ENCODE results near the gene OR51B2.
"Not testable (repeated sequence)": the region's sequence is repeated elsewhere in the genome, so short reads cannot be mapped to it uniquely, and the experiment has no call there.

Gene OR51B2

GRCh38 chr11:5317292-5317691, 6.8 kb downstream of the OR51B2 start:
- Histone ChIP-seq H3K27ac (no peak overlapping the region), H3K4me3 (no peak overlapping the region)

- not testable (repeated sequence) for H3K27ac ChIP-seq
Observed at GRCh38 chr11:5313326-5314023, 10.6 kb downstream of the OR51B2 start.

GRCh38 chr11:5310423-5310822, 13.7 kb downstream of the OR51B2 start:
- H3K27ac ChIP-seq, result no peak overlapping the region
- no peak overlapping the region for H3K4me3 ChIP-seq

More at GRCh38 chr11:5313326-5314023, 10.6 kb downstream of the OR51B2 start:
- not testable (repeated sequence) for H3K4me3 ChIP-seq

GRCh38 chr11:5307256-5308019, 16.7 kb downstream of the OR51B2 start:
- H3K4me3 ChIP-seq, result no peak overlapping the region
- H3K27ac ChIP-seq, result no peak overlapping the region

- Histone ChIP-seq H3K4me3 (no peak overlapping the region), H3K27ac (no peak overlapping the region)
Observed at GRCh38 chr11:5304046-5304445, 20.1 kb downstream of the OR51B2 start.

GRCh38 chr11:5303626-5304025, 20.5 kb downstream of the OR51B2 start:
- H3K27ac ChIP-seq, result no peak overlapping the region
- no peak overlapping the region for H3K4me3 ChIP-seq

GRCh38 chr11:5301846-5302245, 22.3 kb downstream of the OR51B2 start, which contains the start of gene OR51B4:
TSS of gene OR51B4 (minus strand) at chr11:5301946. CDS start at chr11:5301946, 0 bp downstream.
- Histone ChIP-seq H3K27ac (no peak within 1 kb of the TSS), H3K4me3 (no peak within 1 kb of the TSS)

GRCh38 chr11:5300251-5300650, 23.8 kb downstream of the OR51B2 start:
- Histone ChIP-seq H3K4me3 (no peak overlapping the region), H3K27ac (no peak overlapping the region)

- no peak overlapping the region for H3K27ac ChIP-seq
- no peak overlapping the region for H3K4me3 ChIP-seq
Observed at GRCh38 chr11:5298451-5298850, 25.6 kb downstream of the OR51B2 start.

- no peak overlapping the region for H3K4me3 ChIP-seq
- no peak overlapping the region for H3K27ac ChIP-seq
Observed at GRCh38 chr11:5297721-5298323, 26.3 kb downstream of the OR51B2 start.

- H3K27ac ChIP-seq, H3K4me3 ChIP-seq: not testable (repeated sequence)
Observed at GRCh38 chr11:5294342-5294995, 29.6 kb downstream of the OR51B2 start.

GRCh38 chr11:5293028-5293427, 31.1 kb downstream of the OR51B2 start:
- no peak overlapping the region for H3K4me3 ChIP-seq
- no peak overlapping the region for H3K27ac ChIP-seq

- H3K4me3 ChIP-seq, result no peak overlapping the region
- no peak overlapping the region for H3K27ac ChIP-seq
Observed at GRCh38 chr11:5291207-5291838, 32.8 kb downstream of the OR51B2 start.

GRCh38 chr11:5290106-5290505, 34.0 kb downstream of the OR51B2 start:
- Histone ChIP-seq H3K4me3 (no peak overlapping the region), H3K27ac (no peak overlapping the region)

GRCh38 chr11:5289696-5290095, 34.4 kb downstream of the OR51B2 start:
- Histone ChIP-seq H3K27ac (no peak overlapping the region), H3K4me3 (no peak overlapping the region)

GRCh38 chr11:5288906-5289550, 35.1 kb downstream of the OR51B2 start:
- no peak overlapping the region for H3K4me3 ChIP-seq
- H3K27ac ChIP-seq, result no peak overlapping the region

- H3K4me3 ChIP-seq, result no peak overlapping the region
- no peak overlapping the region for H3K27ac ChIP-seq
Observed at GRCh38 chr11:5288108-5288905, 35.8 kb downstream of the OR51B2 start.

GRCh38 chr11:5286901-5287300, 37.2 kb downstream of the OR51B2 start:
- H3K27ac ChIP-seq, result no peak overlapping the region
- H3K4me3 ChIP-seq, result no peak overlapping the region

GRCh38 chr11:5286351-5286750, 37.7 kb downstream of the OR51B2 start:
- Histone ChIP-seq H3K4me3 (no peak overlapping the region), H3K27ac (no peak overlapping the region)

Data from skin epidermis (tissue), 12 donors.